Suprapubic skin (tissue), 4 donors: ENCODE results near the gene OCSTAMP. TPM values are rescaled to one million over a fixed set of nuclear protein-coding genes. Genes with fewer than 3 reads are reported as not detected.

ENCODE experiments used
- DNase-seq, 2 donors: peaks; one replicate each; pipeline ENCODE4 v3.0.0-alpha.2; 2019; ENCODE audit warnings: low spot score in 2 of 2
- H3K27ac ChIP-seq: fragments of 200-600 bp; sonication (generic); one replicate; pipeline ENCODE4 v1.5.1; 2019
- H3K27me3 ChIP-seq: fragments of 200-600 bp; sonication (generic); one replicate; pipeline ENCODE4 v1.5.1; 2019
- H3K36me3 ChIP-seq: fragments of 200-600 bp; sonication (generic); one replicate; pipeline ENCODE4 v1.5.1; 2019
- H3K4me1 ChIP-seq: fragments of 200-600 bp; sonication (generic); one replicate; pipeline ENCODE4 v1.5.1; 2019
- H3K4me3 ChIP-seq: fragments of 200-600 bp; sonication (generic); one replicate; pipeline ENCODE4 v1.5.1; 2019; ENCODE audit warnings: mild to moderate bottlenecking
- H3K9me3 ChIP-seq: fragments of 200-600 bp; sonication (generic); one replicate; pipeline ENCODE4 v1.5.1; 2019
- CTCF ChIP-seq, 2 donors: fragments of 200-600 bp in 1 of 2; fragments of 450-650 bp in 1 of 2; sonication (generic) in 1 of 2; IDR thresholded peaks; one replicate each; pipeline ENCODE4 v1.5.1; 2016 to 2019; ENCODE audit warnings: antibody characterized with exemption in 2 of 2, mild to moderate bottlenecking in 1 of 2, moderate library complexity in 1 of 2
- EP300 ChIP-seq: sonication (generic); formaldehyde crosslinking; IDR thresholded peaks from one replicate; pipeline ENCODE4 v1.6.1; 2017; ENCODE audit warnings: antibody characterized with exemption
- POLR2A ChIP-seq, 2 donors: fragments of 450-650 bp; IDR thresholded peaks; one replicate each; pipeline ENCODE4 v1.6.1; 2017; ENCODE audit warnings: antibody characterized with exemption in 2 of 2, mild to moderate bottlenecking in 2 of 2, moderate library complexity in 2 of 2
- POLR2AphosphoS5 ChIP-seq, 3 donors: sonication (generic); formaldehyde crosslinking; IDR thresholded peaks; one replicate each; pipeline ENCODE4 v1.6.1; 2017; ENCODE audit warnings: antibody characterized with exemption in 3 of 3
- WGBS: methylation state at CpG from one replicate; pipeline ENCODE4 v1.1.5; 2018; 5-methylcytosine and 5-hydroxymethylcytosine counted together
- total RNA-seq, 4 donors: library from RNA; depleted of rRNA; stranded (reverse); fragments of >200 nt; gene quantifications; one replicate each; pipeline ENCODE4 v1.1.0, GENCODE V29; 2016

The OCSTAMP gene
- total RNA-seq, 4 donors from 2014 or later: not detected

GRCh38 chr20:46572790-46573189, 22.3 kb upstream of the OCSTAMP start:
- WGBS: 84% methylated on average over 3 of the region's 3 CpGs
- DNase-seq: no peak
- H3K9me3 ChIP-seq: no peaks in the 10 kb centered on the region

GRCh38 chr20:46572153-46572552, 21.7 kb upstream of the OCSTAMP start:
- 57% methylated on average over 4 of the region's 8 CpGs for WGBS
- Histone ChIP-seq H3K36me3 (no peaks in the 10 kb centered on the region), H3K4me1 (peaks cover 10% of the 10 kb centered on the region), H3K9me3 (no peaks in the 10 kb centered on the region), H3K27me3 (no peaks in the 10 kb centered on the region), H3K27ac (no peak overlapping the region), H3K4me3 (no peak overlapping the region)
- no peak for DNase-seq
- no peak for TF ChIP-seq EP300

More at GRCh38 chr20:46572790-46573189, 22.3 kb upstream of the OCSTAMP start:
- H3K4me3 ChIP-seq: no peak overlapping the region
- H3K36me3 ChIP-seq: no peaks in the 10 kb centered on the region
- H3K27me3 ChIP-seq: no peaks in the 10 kb centered on the region
- peaks cover 10% of the 10 kb centered on the region for H3K4me1 ChIP-seq
- no peak overlapping the region for H3K27ac ChIP-seq
- TF ChIP-seq CTCF (IDR thresholded peaks at IDR 0.05) (no peak), EP300 (no peak), POLR2AphosphoS5 (IDR thresholded peaks at IDR 0.05) (no peak)

GRCh38 chr20:46571418-46571817, 21.0 kb upstream of the OCSTAMP start:
- Histone ChIP-seq H3K4me1 (peaks cover 10% of the 10 kb centered on the region), H3K9me3 (no peaks in the 10 kb centered on the region), H3K36me3 (no peaks in the 10 kb centered on the region), H3K27ac (no peak overlapping the region), H3K27me3 (no peaks in the 10 kb centered on the region), H3K4me3 (no peak overlapping the region)
- no peak for DNase-seq
- TF ChIP-seq POLR2A (IDR thresholded peaks at IDR 0.05) (no peak), CTCF (IDR thresholded peaks at IDR 0.05) (no peak), POLR2AphosphoS5 (IDR thresholded peaks at IDR 0.05) (no peak), EP300 (no peak)
- 93% methylated on average over 2 of the region's 2 CpGs for WGBS

- no peaks in the 10 kb centered on the region for H3K9me3 ChIP-seq
- no peaks in the 10 kb centered on the region for H3K36me3 ChIP-seq
- H3K4me3 ChIP-seq: no peak overlapping the region
- H3K27ac ChIP-seq: no peak overlapping the region
- H3K4me1 ChIP-seq: peaks cover 10% of the 10 kb centered on the region
- no peaks in the 10 kb centered on the region for H3K27me3 ChIP-seq
- WGBS: 69% methylated on average over 5 of the region's 5 CpGs
- TF ChIP-seq POLR2A (IDR thresholded peaks at IDR 0.05) (no peak), POLR2AphosphoS5 (IDR thresholded peaks at IDR 0.05) (no peak), CTCF (IDR thresholded peaks at IDR 0.05) (no peak), EP300 (no peak)
- no peak for DNase-seq
Observed at GRCh38 chr20:46570956-46571355, 20.5 kb upstream of the OCSTAMP start.

- TF ChIP-seq CTCF (IDR thresholded peaks at IDR 0.05) (no peak), EP300 (no peak), POLR2AphosphoS5 (IDR thresholded peaks at IDR 0.05) (no peak), POLR2A (IDR thresholded peaks at IDR 0.05) (no peak)
- DNase-seq: no peak
- Histone ChIP-seq H3K4me3 (no peak overlapping the region), H3K27me3 (no peaks in the 10 kb centered on the region), H3K4me1 (peaks cover 10% of the 10 kb centered on the region), H3K36me3 (no peaks in the 10 kb centered on the region), H3K27ac (no peak overlapping the region), H3K9me3 (no peaks in the 10 kb centered on the region)
- WGBS: 94% methylated on average over 5 of the region's 5 CpGs
Observed at GRCh38 chr20:46569961-46570360, 19.5 kb upstream of the OCSTAMP start.

GRCh38 chr20:46568570-46569129, 18.2 kb upstream of the OCSTAMP start:
- H3K9me3 ChIP-seq: no peaks in the 10 kb centered on the region
- H3K4me1 ChIP-seq: peaks cover 10% of the 10 kb centered on the region
- no peak overlapping the region for H3K4me3 ChIP-seq
- H3K36me3 ChIP-seq: no peaks in the 10 kb centered on the region
- peak; percentile 81 to 82 for DNase-seq
- WGBS: 13% methylated on average over 10 of the region's 10 CpGs
- no peaks in the 10 kb centered on the region for H3K27me3 ChIP-seq
- no peak for TF ChIP-seq EP300
- no peak for TF ChIP-seq CTCF (IDR thresholded peaks at IDR 0.05)
- TF ChIP-seq POLR2AphosphoS5 (IDR thresholded peaks at IDR 0.05): no peak
- TF ChIP-seq POLR2A (IDR thresholded peaks at IDR 0.05): no peak
- no peak overlapping the region for H3K27ac ChIP-seq
